ENCODE results near the gene SRP9.

Gene SRP9

DNA sequence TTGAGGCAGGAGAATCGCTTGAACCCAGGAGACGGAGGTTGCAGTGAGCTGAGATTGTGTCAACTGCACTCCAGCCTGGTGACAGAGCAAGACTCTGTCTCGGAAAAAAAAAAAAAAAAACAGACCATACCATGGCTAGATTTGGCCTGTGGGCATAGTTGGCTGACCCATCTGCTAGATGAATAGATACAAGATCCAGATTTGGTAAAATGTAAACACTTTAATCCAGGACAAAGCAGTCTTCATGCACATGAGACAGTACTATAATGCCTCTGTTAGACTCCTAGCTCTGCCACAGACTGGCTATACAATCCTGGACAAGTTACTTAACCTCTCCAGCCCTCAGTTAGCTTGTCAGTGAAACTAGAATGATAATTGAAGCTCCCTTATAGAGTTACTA is 27.9 kb upstream of the SRP9 start:
- H3K36me3 ChIP-seq (ENCODE audit: control insufficient read depth, insufficient read depth, low read length), result no peaks in the 10 kb centered on the region
- TF ChIP-seq, protein P1, sequence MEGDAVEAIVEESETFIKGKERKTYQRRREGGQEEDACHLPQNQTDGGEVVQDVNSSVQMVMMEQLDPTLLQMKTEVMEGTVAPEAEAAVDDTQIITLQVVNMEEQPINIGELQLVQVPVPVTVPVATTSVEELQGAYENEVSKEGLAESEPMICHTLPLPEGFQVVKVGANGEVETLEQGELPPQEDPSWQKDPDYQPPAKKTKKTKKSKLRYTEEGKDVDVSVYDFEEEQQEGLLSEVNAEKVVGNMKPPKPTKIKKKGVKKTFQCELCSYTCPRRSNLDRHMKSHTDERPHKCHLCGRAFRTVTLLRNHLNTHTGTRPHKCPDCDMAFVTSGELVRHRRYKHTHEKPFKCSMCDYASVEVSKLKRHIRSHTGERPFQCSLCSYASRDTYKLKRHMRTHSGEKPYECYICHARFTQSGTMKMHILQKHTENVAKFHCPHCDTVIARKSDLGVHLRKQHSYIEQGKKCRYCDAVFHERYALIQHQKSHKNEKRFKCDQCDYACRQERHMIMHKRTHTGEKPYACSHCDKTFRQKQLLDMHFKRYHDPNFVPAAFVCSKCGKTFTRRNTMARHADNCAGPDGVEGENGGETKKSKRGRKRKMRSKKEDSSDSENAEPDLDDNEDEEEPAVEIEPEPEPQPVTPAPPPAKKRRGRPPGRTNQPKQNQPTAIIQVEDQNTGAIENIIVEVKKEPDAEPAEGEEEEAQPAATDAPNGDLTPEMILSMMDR (IDR thresholded peaks at IDR 0.05), result no peak

DNA sequence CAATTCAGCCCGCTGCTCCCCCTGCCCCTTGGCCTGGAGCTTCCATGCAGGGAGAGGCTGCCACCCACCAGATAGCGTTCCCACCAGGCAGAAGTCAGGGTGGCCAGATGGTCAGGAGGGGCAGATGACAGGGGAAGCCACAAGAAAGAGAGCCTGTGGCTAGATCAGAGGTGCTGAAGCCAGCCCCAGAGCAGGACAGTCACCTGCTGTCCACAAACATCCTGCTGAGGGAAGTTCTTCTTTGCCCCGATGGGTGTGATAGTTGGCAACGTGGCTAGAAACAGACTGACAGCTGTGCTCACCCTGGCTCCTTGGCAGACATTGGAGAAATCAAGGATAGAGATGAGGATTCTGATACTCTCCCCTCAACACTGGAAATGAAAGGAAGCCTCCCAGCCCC is 27.2 kb upstream of the SRP9 start:
- Histone ChIP-seq H3K27me3 (ENCODE audit: control insufficient read depth, insufficient read depth, low read length) (no peaks in the 10 kb centered on the region), H3K27ac (no peak overlapping the region), H3K4me2 (ENCODE audit: low read length) (no peak overlapping the region), H3K4me3 (ENCODE audit: low read depth, low read length) (no peak overlapping the region), H2AFZ (no peak overlapping the region), H3K4me1 (peaks cover 6% of the 10 kb centered on the region), H3K9ac (no peak overlapping the region), H3K36me3 (ENCODE audit: control insufficient read depth, insufficient read depth, low read length) (no peaks in the 10 kb centered on the region), H3K9me3 (ENCODE audit: control insufficient read depth, low read length) (no peaks in the 10 kb centered on the region), H3K79me2 (no peaks in the 10 kb centered on the region)
- TF ChIP-seq, protein P1 (IDR thresholded peaks at IDR 0.05), result no peak

More for the DNA sequence above, 27.9 kb upstream of the SRP9 start:
- Histone ChIP-seq H3K9ac (no peak overlapping the region), H3K27ac (no peak overlapping the region), H2AFZ (no peak overlapping the region), H3K27me3 (ENCODE audit: control insufficient read depth, insufficient read depth, low read length) (no peaks in the 10 kb centered on the region), H3K79me2 (no peaks in the 10 kb centered on the region), H3K4me1 (no peaks in the 10 kb centered on the region), H3K9me3 (ENCODE audit: control insufficient read depth, low read length) (no peaks in the 10 kb centered on the region), H3K4me2 (ENCODE audit: low read length) (no peak overlapping the region), H3K4me3 (ENCODE audit: low read depth, low read length) (no peak overlapping the region)

DNA sequence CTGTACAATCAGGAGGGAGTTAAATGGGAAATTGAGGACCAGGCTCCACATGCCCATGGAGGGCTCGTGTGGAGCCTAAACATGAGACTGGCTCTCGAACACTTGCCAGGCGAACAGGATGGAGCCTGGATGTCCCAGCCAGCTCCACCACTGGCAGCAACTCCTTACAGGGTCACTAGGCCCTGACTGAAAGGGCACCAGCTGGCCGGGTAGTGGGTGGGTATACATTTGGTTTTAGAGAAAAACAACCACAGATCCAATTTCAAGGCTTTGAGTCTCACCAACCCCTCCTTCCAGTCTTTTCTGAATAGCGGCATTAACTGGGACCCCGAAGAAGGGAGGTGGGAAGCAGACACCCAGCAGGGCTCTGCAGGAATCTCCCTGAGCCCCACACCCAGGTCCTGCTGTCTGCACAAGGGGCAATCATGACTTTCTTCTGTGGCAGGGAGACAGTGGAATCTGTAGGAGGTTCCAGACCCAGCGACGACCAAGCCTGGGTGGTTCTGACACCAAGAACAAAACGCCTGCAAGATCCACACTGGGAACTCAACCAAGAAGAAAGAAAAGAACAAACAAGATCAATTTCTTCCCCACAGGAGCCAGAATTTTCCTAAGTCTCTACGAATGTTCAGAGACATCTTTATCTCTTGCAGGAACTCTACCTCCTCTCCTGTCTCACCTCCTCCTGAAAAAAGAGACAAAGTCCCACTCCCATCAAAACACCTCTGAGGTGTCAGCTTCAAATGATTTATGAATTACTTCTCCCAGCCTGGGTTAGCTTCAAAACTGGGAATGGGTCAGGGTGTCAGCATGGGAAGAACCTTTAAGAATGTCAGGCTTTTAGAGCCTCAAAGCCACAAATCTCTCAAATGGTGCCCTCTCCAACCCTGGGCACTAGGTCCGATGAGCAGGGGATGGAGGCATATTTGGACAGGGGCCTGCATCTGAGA is 26.5 kb upstream of the SRP9 start:
- no peak overlapping the region for H3K27ac ChIP-seq

DNA sequence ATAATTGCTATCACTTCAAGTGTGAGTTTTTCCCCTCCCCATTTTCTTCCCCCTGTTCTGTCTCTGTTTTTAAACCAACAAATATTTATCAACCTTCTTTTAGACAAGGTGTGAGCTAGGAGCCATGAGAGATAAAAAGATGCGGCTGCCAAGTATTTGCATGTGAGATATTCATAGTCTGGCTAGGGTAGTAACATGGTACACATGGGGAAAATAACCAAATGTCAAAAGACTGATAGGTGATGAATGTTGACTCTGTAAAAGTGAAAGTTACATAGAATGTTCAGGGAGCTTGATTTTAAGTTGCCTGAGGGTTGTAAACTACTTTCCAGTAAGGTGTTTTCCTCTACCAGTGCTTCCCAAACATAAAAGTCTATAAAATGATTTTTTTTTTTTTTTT is 25.4 kb upstream of the SRP9 start:
- H3K9me3 ChIP-seq (ENCODE audit: control insufficient read depth, low read length), result no peaks in the 10 kb centered on the region
- no peak overlapping the region for H3K4me2 ChIP-seq (ENCODE audit: low read length)
- H3K27me3 ChIP-seq (ENCODE audit: control insufficient read depth, insufficient read depth, low read length), result no peaks in the 10 kb centered on the region
- no peaks in the 10 kb centered on the region for H3K36me3 ChIP-seq (ENCODE audit: control insufficient read depth, insufficient read depth, low read length)
- H3K4me3 ChIP-seq (ENCODE audit: low read depth, low read length), result no peak overlapping the region
- H3K9ac ChIP-seq, result no peak overlapping the region
- TF ChIP-seq, protein P1 (IDR thresholded peaks at IDR 0.05), result no peak
- H3K4me1 ChIP-seq, result peaks cover 11% of the 10 kb centered on the region
- H3K27ac ChIP-seq, result no peak overlapping the region
- H3K79me2 ChIP-seq, result no peaks in the 10 kb centered on the region
- H2AFZ ChIP-seq, result no peak overlapping the region

More for the DNA sequence above, 26.5 kb upstream of the SRP9 start:
- Histone ChIP-seq H2AFZ (peak overlapping the region; percentile 22), H3K36me3 (ENCODE audit: control insufficient read depth, insufficient read depth, low read length) (no peaks in the 10 kb centered on the region), H3K9ac (no peak overlapping the region), H3K27me3 (ENCODE audit: control insufficient read depth, insufficient read depth, low read length) (no peaks in the 10 kb centered on the region), H3K4me2 (ENCODE audit: low read length) (no peak overlapping the region), H3K4me3 (ENCODE audit: low read depth, low read length) (no peak overlapping the region), H3K4me1 (peaks cover 11% of the 10 kb centered on the region), H3K9me3 (ENCODE audit: control insufficient read depth, low read length) (no peaks in the 10 kb centered on the region), H3K79me2 (no peaks in the 10 kb centered on the region)
- TF ChIP-seq, protein P1 (IDR thresholded peaks at IDR 0.05), result no peak

All from parathyroid adenoma (tissue), 2 donors.